Measurements from ENCODE around the gene ATG4D.
"Not testable (repeated sequence)": the region's sequence is repeated elsewhere in the genome, so short reads cannot be mapped to it uniquely, and the experiment has no call there.

Gene ATG4D

DNA sequence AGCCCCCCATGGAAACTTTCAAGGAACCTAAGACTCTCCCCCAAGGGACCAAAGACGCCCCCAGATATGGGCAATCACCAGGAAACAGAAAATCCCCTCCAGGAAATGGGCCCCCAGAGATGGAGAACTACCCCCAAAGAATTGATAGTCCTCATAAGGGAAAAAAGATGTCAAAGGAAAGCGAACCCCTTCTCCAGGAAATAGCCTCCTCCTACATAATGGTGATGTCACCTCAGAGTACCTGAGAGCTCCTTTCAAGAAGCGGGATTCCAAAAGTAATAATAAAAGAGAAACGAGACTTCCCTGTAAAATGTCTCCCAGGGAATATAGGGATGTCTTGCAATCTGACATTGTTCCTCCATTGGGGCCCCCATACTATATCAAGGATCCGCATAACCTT lies 24.0 kb downstream of the ATG4D start:
- DNase-seq (ENCODE audit: low read depth, low spot score): no peak
- H3K4me3 ChIP-seq (ENCODE audit: low read length): peak overlapping the region; percentile 86

DNA sequence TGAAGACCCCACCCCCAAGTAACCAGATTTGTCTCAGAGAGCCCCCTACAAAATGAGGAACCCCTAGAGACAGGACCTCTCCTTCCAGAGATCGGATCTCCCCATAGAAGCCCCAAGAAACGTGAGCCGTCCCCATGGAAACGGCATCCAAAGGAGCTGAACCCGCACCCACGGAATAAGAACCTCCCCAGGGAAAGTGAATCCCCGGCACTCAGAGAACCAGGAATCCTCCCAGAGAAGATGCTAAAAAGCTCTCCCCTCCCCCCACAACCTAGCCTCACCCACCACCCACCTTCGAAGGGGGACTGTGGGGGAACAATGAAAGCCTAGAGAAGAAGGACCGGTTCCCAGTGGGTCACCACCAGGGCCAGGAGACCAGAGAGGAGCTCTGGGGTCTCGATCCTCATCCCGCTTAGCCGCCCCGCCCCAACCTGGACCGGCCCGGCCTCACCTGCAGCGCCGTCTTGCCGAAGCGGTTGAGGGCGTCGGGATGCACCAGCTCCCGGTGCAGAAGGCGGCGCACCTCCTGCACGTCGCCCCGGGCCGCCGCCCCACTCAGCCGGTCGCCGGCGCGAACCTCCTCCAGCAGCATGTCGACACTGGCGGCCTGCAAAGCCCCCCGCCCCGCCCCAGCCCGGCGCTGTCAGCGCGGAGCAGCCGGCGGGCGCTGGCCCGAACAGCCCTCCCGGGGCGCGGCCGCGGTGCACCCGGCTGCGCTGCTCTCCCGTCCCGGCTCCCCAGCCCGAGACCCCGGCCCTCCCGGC lies 24.5 kb downstream of the ATG4D start:
- H3K4me3 ChIP-seq (ENCODE audit: low read length): peak overlapping the region; percentile 86
- DNase-seq (ENCODE audit: low read depth, low spot score): no peak

DNA sequence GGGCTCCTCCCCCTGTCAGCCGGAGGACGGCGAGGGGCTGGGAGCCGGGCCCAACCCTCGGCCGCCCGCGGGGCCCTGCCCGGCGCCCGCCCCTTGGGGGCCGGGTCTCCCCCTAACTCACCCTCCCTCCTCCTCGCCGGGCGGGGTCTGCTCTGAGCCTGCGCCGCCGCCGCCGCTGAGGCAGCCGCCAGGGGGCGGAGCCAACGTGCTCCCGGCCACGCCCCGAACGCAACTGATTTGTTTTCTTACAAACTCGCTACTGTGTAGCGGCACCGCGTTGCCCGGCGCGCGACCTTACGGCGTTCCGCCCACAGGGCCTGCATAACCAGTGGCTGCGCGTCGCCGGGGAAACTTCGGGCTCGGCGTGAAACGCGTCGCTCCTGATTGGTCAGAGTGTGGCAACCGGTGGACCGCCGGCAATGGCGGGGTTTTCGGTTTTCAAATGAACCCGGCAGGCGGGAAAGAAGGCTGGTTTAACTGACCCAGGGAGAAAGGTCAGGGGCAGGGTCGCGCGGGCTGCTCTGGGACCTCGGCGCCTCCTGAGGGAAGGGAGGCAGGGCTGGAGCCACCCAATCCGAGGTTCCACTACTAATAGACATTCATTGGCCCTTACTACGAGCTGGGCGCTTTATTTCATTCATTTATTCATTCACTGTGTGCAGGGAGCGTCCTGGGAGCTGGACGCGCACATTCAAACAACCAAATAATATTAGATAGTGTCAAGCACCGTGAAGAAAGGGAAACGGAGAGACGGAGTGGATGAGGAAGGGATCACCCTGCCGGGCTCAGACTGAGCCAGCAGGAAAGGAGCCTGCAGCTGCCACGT lies 25.3 kb downstream of the ATG4D start, which contains the start of gene CDKN2D:
TSS of gene CDKN2D (minus strand) at position 154 of the 826 bp plus-strand sequence. CDS start 326 bp downstream, outside the sequence.
- H3K4me3 ChIP-seq (ENCODE audit: low read length): peak within 1 kb of the TSS; percentile 86
- DNase-seq (ENCODE audit: low read depth, low spot score): peak; percentile 100

DNA sequence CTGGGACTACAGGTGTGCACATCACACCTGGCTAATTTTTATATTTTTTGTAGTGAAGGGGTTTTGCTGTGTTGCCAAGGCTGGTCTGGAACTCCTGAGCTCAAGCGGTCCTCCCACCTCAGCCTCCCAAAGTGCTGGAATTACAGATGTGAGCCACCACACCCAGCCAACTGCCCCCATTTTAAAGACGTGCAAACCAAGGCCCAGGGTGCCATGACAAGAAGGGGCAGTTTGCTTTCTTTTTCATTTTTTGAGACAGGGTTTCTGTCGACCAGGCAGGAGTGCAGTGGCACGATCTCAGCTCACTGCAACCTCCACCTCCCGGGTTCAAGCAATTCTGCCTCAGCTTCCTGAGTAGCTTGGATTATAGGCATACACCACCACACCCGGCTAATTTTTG lies 30.1 kb downstream of the ATG4D start:
- H3K4me3 ChIP-seq (ENCODE audit: low read length); DNase-seq (ENCODE audit: low read depth, low spot score): not testable (repeated sequence)

DNA sequence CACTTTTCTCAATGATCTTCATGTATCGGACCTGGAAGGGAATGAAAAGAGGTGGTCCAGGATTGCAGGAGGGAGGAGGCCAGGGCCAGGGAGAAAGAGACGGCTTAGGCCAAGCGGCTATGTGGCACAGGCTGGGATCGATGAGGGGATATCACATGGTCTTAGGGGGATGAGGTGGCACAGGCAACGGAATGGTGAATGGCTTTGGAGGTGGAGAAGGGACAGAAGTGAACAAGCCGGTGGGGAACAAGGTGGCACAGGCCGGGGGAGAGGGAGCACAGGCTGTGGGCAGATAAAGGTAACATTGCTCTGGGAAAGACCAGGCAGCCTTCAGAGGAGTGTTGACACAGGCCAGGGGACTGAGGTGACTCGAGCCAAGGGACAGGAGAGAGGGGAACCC lies 30.8 kb downstream of the ATG4D start:
- H3K4me3 ChIP-seq (ENCODE audit: low read length): no peak overlapping the region
- DNase-seq (ENCODE audit: low read depth, low spot score): no peak

DNA sequence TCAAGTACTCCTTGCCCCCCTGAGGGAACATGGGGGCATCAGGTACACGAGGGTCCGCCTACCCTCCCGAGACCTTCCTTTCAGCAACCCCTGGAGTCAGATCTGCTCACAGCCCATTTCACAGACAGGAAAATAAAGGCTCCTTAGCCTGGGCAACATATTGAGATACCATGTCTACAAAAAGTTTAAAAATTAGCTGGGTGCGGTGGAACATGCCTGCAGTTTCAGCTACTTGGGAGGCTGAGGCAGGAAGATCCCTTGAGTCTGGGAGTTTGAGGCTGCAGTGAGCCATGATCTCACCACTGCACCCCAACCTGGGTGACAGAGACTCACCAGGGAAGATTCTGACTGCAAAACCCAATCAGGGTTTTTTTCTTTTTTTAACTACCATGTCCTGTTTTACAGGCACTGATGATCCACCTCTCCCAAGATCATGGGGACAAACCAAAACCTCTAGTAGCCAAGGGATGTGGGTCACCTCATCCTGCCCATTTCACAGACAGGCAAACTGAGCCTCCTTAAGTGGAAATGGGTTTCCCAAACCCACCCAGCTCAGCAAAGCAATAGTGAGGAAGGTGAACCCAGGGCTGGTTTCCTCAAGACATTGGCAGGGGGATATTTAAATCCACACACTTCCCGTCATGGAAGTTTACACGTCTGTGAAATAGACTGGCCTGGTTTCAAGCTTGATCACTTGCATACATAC lies 31.5 kb downstream of the ATG4D start:
- no peak for DNase-seq (ENCODE audit: low read depth, low spot score)
- no peak overlapping the region for H3K4me3 ChIP-seq (ENCODE audit: low read length)

DNA sequence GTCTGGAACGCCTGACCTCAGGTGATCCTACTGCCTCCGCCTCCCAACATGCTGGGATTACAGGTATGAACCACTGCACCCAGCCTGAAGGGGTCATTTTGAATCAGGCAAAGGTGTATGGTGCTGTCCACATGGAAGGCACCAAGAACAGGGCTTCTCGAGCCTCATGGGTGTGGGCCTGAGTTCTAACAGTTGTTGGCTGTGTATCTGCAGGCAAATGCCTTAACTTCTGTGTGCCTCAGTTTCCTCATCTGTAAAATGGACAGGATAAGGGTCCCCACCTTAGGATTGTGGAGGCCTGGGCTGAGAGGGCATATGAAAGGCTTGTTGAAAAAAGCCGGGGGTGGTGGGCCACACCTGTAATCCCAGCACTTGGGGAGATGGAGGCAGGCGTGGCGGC lies 34.2 kb downstream of the ATG4D start:
- H3K4me3 ChIP-seq (ENCODE audit: low read length): no peak overlapping the region
- DNase-seq (ENCODE audit: low read depth, low spot score): no peak

DNA sequence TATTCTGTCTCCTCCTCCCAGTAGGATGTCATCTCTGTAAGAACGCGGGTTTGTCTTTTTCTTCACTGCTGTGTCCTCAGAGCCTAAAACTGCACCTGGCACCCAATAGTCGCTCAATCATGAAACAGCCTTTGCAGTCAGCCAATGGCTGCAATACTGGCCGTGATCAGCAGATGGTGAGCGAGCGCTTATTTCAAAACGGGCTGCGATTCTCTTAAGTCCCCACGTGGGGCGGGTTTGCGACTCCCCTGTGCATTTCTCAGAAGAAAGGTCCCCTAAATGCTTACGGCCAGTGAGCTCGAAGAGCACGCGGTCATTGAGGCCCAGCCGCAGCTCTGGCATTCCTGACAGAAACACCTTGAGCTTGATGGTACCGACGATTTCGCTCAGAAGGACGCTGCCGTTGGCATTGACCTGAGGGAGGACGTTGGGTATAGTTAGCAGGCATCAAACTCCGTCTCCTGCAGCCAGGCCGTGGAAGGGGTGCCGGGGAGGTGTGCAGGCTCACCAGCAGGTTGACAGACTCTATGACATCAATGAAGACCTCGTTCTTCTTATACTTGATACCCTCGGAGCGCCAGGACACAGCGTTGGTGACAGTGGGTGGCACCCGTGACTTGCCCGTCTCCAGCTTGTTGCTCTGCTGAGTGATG lies 37.4 kb downstream of the ATG4D start:
- no peak overlapping the region for H3K4me3 ChIP-seq (ENCODE audit: low read length)
- DNase-seq (ENCODE audit: low read depth, low spot score): peak; percentile 93

DNA sequence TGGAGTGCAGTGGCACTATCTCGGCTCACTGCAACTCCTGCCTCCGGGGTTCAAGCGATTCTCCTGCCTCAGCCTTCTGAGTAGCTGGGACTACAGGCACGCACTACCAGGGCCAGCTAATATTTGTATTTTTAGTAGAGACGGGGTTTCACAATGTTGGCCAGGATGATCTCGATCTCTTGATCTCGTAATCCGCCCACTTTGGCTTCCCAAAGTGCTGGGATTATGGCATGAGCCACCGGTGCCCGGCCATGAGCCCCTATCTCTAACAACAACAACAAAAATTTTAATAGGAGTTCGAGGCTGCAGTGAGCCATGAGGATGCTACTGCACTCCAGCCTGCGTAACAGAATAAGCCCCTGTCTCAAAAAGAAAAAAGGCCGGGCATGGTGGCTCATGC lies 38.4 kb downstream of the ATG4D start:
- no peak for DNase-seq (ENCODE audit: low read depth, low spot score)
- no peak overlapping the region for H3K4me3 ChIP-seq (ENCODE audit: low read length)

DNA sequence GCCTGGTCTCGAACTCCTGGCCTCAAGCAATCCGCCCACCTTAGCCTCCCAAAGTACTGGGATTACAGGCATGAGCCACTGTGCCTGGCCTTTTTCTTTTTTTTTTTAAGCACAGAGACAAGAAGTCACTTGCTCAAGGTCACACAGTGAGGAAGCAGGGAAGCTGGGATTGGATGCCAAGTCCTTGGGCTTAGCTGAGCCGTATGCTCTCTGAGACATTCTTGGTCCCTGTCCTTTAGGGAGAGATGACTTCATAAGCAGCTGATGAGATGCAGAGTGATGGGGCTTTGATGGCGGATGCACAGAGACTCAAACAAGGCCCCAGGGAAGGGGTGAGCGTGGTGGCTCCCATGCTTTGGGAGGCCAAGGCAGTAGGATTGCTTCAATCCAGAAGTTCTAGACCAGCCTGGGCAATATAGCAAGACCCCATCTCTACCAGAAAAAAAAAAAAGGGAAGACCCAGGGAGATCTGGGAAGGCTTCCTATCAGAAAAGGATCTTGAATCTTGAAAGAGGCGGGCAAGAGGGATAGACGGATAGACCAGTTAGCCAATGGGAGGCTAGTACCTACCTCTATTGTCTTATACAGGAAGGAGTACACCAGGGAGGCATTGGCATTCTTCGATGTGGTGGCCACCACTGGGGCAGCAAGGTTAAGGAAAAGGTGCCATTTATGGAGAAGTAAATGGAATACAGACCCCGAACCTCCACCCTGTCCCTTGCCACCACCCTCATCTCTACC lies 39.5 kb downstream of the ATG4D start:
- no peak overlapping the region for H3K4me3 ChIP-seq (ENCODE audit: low read length)
- no peak for DNase-seq (ENCODE audit: low read depth, low spot score)

DNA sequence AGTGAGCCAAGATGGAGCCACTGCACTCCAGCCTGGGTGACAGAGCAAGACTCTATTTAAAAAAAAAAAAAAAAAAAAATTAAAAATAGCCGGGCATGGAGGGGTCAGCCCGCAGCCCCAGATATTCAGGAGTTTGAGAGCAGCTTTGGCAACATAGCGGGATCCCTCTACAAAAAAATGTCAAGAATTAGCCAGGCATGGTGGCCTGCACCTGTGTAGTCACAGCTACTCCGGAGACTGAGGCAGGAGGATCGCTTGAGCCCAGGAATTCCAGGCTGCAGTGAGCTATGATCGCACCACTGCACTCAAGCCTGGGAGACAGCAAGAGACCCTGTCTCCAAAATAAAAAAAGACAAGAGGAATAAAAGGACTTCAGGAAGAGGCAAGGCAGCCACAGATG lies 42.7 kb downstream of the ATG4D start:
- DNase-seq (ENCODE audit: low read depth, low spot score): no peak
- no peak overlapping the region for H3K4me3 ChIP-seq (ENCODE audit: low read length)

DNA sequence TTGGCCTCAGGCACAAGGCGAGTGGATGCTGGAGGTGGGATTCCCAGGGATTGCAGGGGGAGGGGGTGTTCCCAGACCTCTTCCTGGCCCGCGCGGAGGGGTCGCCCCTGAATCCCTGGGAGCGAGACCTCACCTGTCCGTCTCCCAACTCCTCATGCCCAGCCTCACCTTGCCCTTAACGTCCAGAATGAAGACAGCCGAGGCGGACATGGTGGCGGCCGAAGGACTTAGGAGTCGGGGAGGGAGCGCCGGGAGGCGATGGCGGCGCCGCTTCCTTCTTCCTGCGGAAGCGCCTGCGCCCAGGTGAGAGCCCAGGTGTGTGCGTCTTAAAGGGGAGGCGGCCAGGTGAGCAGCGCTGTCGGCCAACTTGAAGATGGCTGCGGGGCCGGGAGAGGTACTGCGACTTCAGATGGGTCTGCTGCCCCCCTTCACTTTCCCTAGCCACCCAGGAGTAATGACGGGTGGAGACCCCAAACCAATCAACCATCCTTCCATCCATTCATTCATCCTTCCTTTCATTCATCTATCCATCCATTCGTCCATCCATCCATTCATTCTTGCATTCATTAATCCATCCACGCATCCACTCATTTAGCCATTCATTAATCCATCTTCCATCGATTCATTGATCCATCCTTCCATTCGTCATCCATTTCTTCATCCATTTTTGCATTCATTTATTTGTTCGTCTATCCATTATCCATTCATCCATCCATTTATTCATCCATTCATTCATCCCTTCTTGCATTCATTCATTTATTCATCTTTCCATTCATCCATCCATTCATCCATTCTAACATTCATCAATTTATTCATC lies 43.5 kb downstream of the ATG4D start, which contains the start of gene AP1M2:
TSS of gene AP1M2 (minus strand) at position 291 of the 817 bp plus-strand sequence. CDS start at position 210, 81 bp downstream.
- DNase-seq (ENCODE audit: low read depth, low spot score): no peak
- no peak within 1 kb of the TSS for H3K4me3 ChIP-seq (ENCODE audit: low read length)

DNA sequence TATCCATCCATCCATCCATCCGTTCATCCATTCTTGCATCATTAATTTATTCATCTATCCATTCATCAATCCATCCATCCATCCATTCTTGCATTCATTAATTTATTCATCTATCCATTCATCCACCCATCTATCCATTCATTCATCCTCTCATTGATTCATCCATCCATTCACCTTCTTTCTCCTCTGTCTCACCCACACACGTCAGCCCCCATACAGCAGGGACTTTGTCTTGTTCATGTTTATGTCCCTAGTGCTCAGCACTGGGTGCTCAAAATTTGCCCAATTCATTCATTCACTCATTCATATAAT lies 44.1 kb downstream of the ATG4D start:
- no peak overlapping the region for H3K4me3 ChIP-seq (ENCODE audit: low read length)
- no peak for DNase-seq (ENCODE audit: low read depth, low spot score)

DNA sequence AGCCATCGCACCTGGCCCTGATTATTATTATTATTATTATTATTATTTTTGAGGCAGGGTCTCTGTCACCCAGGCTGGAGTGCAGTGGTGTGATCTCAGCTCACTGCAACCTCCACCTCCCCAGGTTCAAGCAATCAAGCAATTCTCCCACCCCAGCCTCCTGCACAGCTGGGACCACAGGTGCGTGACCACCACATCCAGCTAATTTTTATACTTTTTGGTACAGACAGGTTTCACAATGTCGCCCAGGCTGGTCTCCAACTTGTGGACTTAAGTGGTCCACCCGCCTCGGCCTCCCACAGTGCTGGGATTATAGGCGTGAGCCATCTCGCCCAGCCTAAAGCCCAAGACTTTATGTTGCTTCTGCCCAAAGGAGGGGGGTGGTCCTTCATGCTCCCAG lies 49.4 kb downstream of the ATG4D start:
- H3K4me3 ChIP-seq (ENCODE audit: low read length): no peak overlapping the region
- no peak for DNase-seq (ENCODE audit: low read depth, low spot score)

DNA sequence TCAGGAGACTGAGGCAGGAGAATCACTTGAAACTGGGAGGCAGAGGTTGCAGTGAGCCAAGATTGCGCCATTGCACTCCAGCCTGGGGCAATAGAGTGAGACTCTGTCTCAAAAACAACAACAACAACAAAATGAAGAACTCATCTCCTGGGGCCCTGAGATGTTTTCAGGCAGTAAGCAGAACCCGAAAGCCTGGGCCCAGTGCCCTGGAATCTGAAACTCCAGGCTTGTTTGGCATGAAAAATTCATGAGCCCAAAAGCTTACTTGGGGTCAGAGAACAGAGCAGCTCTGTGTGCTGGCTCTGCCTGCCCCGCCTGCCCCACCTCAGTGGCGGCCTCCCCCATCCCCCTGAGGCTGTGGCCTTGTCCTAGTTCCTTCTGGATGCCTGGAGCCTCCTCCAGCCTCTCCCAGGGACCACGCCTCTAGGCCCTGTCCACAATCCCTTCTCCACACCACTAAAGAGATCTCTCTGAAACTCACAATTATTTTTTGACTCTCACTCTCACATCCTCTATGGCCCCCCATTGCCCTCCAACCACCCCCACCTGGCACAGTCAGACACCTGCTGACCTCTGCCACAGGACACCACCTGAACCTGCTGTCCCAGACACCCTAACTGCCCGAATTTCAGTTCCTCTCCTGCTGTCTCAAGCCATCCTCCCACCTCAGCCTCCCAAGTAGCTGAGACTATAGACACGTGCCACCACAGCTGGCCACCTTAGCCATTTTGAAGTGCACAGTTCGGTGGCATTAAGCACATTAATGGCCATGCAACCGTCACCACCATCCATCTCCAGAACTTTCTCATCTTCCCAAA lies 50.3 kb downstream of the ATG4D start:
- DNase-seq (ENCODE audit: low read depth, low spot score): no peak
- H3K4me3 ChIP-seq (ENCODE audit: low read length): no peak overlapping the region

DNA sequence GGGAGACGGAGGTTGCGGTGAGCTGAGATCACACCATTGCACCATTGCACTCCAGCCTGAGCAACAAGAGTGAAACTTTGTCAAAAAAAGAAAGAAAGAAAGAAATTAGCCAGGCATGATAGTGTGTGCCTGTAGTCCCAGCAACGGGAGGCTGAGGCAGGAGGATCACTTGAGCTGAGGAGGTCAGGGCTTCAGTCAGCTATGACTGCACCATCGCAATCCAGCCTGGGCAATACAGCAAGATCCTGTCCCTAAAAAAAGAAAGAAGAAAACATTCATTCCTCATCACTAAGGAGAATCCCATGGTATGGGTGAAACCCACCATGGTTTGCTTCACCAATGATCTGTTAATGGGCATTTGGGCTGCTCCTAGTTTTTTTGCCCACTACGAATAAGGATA lies 56.4 kb downstream of the ATG4D start:
- DNase-seq (ENCODE audit: low read depth, low spot score): no peak
- H3K4me3 ChIP-seq (ENCODE audit: low read length): no peak overlapping the region

DNA sequence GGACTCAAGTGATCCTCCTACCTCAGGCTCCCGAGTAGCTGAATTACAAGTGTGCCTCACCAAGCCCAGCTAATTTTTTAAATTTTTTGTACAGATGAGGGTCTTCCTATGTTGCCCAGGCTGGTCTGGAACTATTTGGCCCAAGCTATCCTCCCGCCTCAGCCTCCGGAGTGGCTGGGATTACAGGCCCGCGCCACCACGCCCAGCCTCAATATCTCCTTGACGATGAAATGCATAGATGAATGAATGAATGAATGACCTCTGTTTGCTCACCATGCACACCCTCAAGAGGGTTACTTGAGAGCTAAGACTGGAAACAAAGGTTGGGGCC lies 58.3 kb downstream of the ATG4D start:
- H3K4me3 ChIP-seq (ENCODE audit: low read length): no peak overlapping the region
- peak; percentile 58 for DNase-seq (ENCODE audit: low read depth, low spot score)

All from Jurkat, Clone E6-1 (cell line).